KMS-11 (cell line): ENCODE data around the gene LDB2.

ENCODE experiments used
- H2AFZ ChIP-seq: fragments of 200-600 bp; sonication (generic); 2 replicates; pipeline ENCODE4 v1.6.1; 2016; ENCODE audit warnings: antibody characterized with exemption, mixed run types, low read depth
- H3K27ac ChIP-seq: fragments of 200-600 bp; sonication (generic); 2 replicates; pipeline ENCODE4 v1.6.1; 2016; ENCODE audit warnings: mild to moderate bottlenecking, mixed run types
- H3K27me3 ChIP-seq: fragments of 200-600 bp; sonication (generic); 2 replicates; pipeline ENCODE4 v1.6.1; 2017; ENCODE audit warnings: mild to moderate bottlenecking, low read depth, mixed run types, moderate library complexity; ENCODE audit not compliant: insufficient read depth
- H3K36me3 ChIP-seq: fragments of 200-600 bp; sonication (generic); 2 replicates; pipeline ENCODE4 v1.6.1; 2017; ENCODE audit warnings: mild to moderate bottlenecking, mixed run types; ENCODE audit not compliant: insufficient read depth
- H3K4me1 ChIP-seq: fragments of 200-600 bp; sonication (generic); 2 replicates; pipeline ENCODE4 v1.6.1; 2016; ENCODE audit warnings: mild to moderate bottlenecking, low read depth, mixed run types; ENCODE audit not compliant: poor library complexity, severe bottlenecking
- H3K4me2 ChIP-seq: fragments of 200-600 bp; sonication (generic); 2 replicates; pipeline ENCODE4 v1.7.0; 2016; ENCODE audit warnings: mild to moderate bottlenecking, mixed run types
- H3K4me3 ChIP-seq: fragments of 200-600 bp; sonication (generic); IDR thresholded peaks from 2 replicates; pipeline ENCODE4 v1.6.1; 2017; ENCODE audit warnings: low read depth, low read length, mixed read lengths; ENCODE audit not compliant: insufficient read depth
- H3K79me2 ChIP-seq: fragments of 200-600 bp; sonication (generic); 2 replicates; pipeline ENCODE4 v1.6.1; 2016; ENCODE audit warnings: low read depth, mixed run types; ENCODE audit not compliant: insufficient read depth
- H3K9ac ChIP-seq: fragments of 200-600 bp; sonication (generic); 2 replicates; pipeline ENCODE4 v1.6.1; 2016; ENCODE audit warnings: mild to moderate bottlenecking, mixed run types
- H4K20me1 ChIP-seq: fragments of 200-600 bp; sonication (generic); 2 replicates; pipeline ENCODE4 v1.6.1; 2016; ENCODE audit warnings: mild to moderate bottlenecking, mixed run types; ENCODE audit not compliant: insufficient read depth
- CTCF ChIP-seq: fragments of 200-600 bp; sonication (generic); conservative IDR thresholded peaks from 2 replicates; pipeline ENCODE4 v1.6.1; 2017; ENCODE audit warnings: low read depth, mild to moderate bottlenecking, antibody characterized with exemption, low read length, moderate library complexity, mixed read lengths

Gene LDB2

GRCh38 chr4:16555156-16555555, 343.3 kb downstream of the LDB2 start:
- no peaks in the 10 kb centered on the region for H3K36me3 ChIP-seq
- H3K27ac ChIP-seq = no peak overlapping the region
- H3K27me3 ChIP-seq = no peaks in the 10 kb centered on the region
- H3K4me1 ChIP-seq = no peaks in the 10 kb centered on the region
- H3K4me2 ChIP-seq = no peak overlapping the region
- no peak for TF ChIP-seq CTCF
- H3K9ac ChIP-seq = no peak overlapping the region
- H4K20me1 ChIP-seq = no peaks in the 10 kb centered on the region
- no peaks in the 10 kb centered on the region for H3K79me2 ChIP-seq
- no peak overlapping the region for H2AFZ ChIP-seq
- H3K4me3 ChIP-seq = no peak overlapping the region

GRCh38 chr4:16550531-16550930, 347.9 kb downstream of the LDB2 start:
- no peak overlapping the region for H3K4me2 ChIP-seq
- H3K4me3 ChIP-seq = no peak overlapping the region
- no peak overlapping the region for H3K27ac ChIP-seq
- no peak for TF ChIP-seq CTCF
- no peaks in the 10 kb centered on the region for H3K36me3 ChIP-seq
- H4K20me1 ChIP-seq = no peaks in the 10 kb centered on the region
- H3K4me1 ChIP-seq = no peaks in the 10 kb centered on the region
- H2AFZ ChIP-seq = no peak overlapping the region
- H3K9ac ChIP-seq = no peak overlapping the region
- no peaks in the 10 kb centered on the region for H3K27me3 ChIP-seq
- H3K79me2 ChIP-seq = no peaks in the 10 kb centered on the region

DNA sequence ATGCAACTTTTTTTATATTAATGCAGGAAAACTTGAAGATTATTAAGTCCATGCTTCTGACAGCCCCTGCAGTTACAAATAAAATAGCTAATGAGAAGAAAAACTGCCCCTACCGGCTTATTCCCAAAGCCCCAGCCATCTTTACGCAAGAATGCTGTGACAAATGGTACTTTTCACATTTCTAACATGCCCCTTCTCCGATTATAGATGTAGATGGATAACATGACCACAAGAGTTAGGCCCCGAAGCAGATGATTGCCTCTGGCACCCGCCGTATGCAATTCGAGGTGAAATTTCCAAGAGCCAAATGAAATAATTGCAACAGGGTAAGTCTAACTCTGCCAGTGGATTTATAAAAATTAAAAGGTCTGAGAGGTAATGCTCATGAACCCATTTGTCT, 352.8 kb downstream of the LDB2 start:
- TF ChIP-seq CTCF = no peak
- H3K4me1 ChIP-seq = no peaks in the 10 kb centered on the region
- no peaks in the 10 kb centered on the region for H4K20me1 ChIP-seq
- no peak overlapping the region for H3K4me2 ChIP-seq
- H3K27me3 ChIP-seq = no peaks in the 10 kb centered on the region
- no peak overlapping the region for H2AFZ ChIP-seq
- no peak overlapping the region for H3K9ac ChIP-seq
- no peaks in the 10 kb centered on the region for H3K36me3 ChIP-seq
- H3K79me2 ChIP-seq = no peaks in the 10 kb centered on the region
- no peak overlapping the region for H3K27ac ChIP-seq
- H3K4me3 ChIP-seq = no peak overlapping the region

DNA sequence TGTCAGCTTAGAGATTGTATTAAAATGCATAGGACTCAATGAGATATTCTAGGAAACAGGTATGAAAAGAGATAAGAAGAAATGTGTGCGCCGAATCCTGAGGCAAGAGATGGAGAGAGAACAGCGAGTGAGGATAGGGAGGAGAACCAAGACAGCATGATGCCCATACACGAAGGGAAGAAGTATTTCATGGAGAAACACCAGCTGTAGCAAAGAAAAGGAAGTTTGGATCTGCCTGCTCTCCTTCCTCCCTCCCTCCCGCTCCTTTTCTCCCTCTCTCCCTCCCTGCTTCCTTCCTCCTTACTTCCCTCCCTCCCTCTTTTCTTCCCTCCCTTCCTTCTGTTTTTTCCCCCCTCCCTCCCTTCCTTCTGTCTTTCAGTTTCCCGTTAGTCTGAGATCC, 353.6 kb downstream of the LDB2 start:
- H3K27ac ChIP-seq = no peak overlapping the region

More for the DNA sequence above, 353.6 kb downstream of the LDB2 start:
- no peak overlapping the region for H3K4me2 ChIP-seq
- H4K20me1 ChIP-seq = no peaks in the 10 kb centered on the region
- no peaks in the 10 kb centered on the region for H3K79me2 ChIP-seq
- H3K9ac ChIP-seq = no peak overlapping the region
- no peak overlapping the region for H3K4me3 ChIP-seq
- no peaks in the 10 kb centered on the region for H3K36me3 ChIP-seq
- H3K27me3 ChIP-seq = no peaks in the 10 kb centered on the region
- H2AFZ ChIP-seq = no peak overlapping the region
- no peaks in the 10 kb centered on the region for H3K4me1 ChIP-seq
- TF ChIP-seq CTCF = no peak
